GM13977 (cell line): Measurements from ENCODE around the gene RASSF3.
"Not testable (repeated sequence)": the region's sequence is repeated elsewhere in the genome, so short reads cannot be mapped to it uniquely, and the experiment has no call there.

Source experiments
- DNase-seq: peaks from one replicate; pipeline ENCODE4 v3.0.0; 2012; ENCODE audit warnings: low spot score
- CTCF ChIP-seq: IDR thresholded peaks from 2 replicates; pipeline ENCODE4 v1.5.1; 2012; ENCODE audit warnings: mild to moderate bottlenecking, control low read depth; ENCODE audit not compliant: insufficient read depth; ENCODE audit errors: extremely low read depth, missing control alignments
- in situ Hi-C: fragments of 300-500 bp; cut with MboI; formaldehyde crosslinking; loops from one replicate; pipeline ENCODE4 v1.12.0; 2022; ENCODE audit warnings: low sequenced_read_pairs, low pct_unique_long_range_greater_than_20kb, mixed read lengths, inconsistent platforms; ENCODE audit not compliant: unreplicated experiment

Gene RASSF3

GRCh38 chr12:64580681-64581080, 29.6 kb upstream of the RASSF3 start:
- no peak for TF ChIP-seq CTCF
- in situ Hi-C loops, result no loop called here
- DNase-seq, result no peak

DNA sequence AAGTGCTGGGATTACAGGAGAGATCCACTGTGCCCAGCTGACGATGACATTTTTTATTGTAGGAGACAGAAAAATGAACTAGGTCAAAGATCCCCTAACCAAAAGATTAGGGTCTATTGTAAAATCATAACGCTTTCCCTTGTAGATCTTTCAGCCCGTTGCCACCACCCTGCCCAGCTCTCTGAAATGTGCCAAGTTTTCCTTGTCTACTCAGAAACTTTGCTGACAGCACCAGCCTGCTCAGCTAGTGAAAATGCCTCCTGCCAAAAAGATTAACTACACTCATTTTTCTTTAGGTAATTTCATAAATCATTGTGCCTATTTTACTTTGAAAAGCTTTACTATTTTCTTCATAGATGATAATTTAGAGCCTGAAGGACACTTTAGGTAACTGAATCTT, 28.2 kb upstream of the RASSF3 start:
- no peak for DNase-seq
- in situ Hi-C loops, result no loop called here
- TF ChIP-seq CTCF, result no peak

GRCh38 chr12:64582862-64583261, 27.4 kb upstream of the RASSF3 start:
- in situ Hi-C loops, result no loop called here
- no peak for TF ChIP-seq CTCF
- DNase-seq, result no peak

DNA sequence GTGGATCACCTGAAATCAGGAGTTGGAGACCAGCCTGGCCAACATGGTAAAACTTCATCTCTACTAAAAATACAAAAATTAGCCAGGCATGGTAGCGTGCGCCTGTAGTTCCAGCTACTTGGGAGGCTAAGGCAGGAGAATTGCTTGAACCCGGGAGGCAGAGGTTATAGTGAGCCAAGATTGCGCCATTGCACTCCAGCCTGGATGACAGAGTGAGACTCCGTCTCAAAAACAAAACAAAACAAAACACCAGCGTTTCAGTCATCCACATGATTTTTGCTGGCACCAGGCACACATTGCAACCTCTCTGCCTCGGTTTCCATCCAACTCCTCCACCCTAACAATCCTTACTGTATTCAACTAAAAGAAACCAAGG, 26.9 kb upstream of the RASSF3 start:
- DNase-seq, in situ Hi-C loops: not testable (repeated sequence)

DNA sequence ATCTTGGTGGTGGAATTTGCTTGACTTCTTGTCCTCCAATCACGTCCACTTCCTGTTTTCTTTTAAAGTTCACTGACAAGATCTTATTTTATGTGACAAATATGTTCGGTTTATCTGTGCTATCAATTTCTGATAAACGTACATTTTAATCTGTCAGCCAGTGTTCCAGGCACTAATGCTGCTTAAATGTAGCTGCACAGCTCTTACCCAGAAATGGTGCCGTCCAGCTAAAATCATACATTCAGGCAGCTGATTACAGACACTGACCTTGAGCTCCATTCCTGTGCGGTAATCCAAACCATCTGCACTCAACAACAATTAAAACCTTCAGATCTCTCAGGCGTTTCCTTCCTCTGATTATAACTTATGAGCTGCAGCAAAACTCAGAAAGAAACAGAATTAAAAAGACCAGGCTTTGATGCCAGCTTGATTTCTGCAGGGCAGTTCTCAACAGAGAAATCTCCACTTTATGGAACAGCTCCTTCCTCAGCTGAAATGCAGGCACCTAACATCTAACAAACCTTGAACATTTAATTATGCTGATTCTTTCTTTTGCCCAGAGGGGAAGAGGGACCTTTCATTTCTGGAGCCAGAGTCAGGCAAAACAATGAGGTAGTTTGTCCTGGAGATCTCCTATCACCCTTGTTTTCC, 26.4 kb upstream of the RASSF3 start:
- in situ Hi-C loops, result no loop called here
- no peak for TF ChIP-seq CTCF
- no peak for DNase-seq

DNA sequence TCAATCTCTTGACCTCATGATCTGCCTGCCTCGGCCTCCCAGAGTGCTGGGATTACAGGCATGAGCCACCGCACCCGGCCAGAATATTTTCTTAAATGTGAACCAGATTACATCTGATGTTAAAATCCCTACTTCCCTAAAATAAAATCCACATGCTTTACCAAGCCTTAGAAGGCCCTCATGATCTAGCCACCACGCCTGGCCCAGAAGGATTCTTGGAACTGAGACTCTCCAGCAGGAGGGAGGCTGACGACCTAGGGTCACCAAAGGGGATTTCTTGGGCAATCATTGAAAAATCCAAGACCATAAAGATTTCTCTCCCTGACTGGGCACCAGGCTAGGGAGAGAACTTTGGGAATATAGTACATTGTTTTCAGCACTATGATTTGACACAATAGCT, 25.2 kb upstream of the RASSF3 start:
- no peak for DNase-seq
- TF ChIP-seq CTCF, result no peak
- in situ Hi-C loops, result no loop called here

- no peak for TF ChIP-seq CTCF
- no peak for DNase-seq
- in situ Hi-C loops, result no loop called here
Observed at GRCh38 chr12:64587447-64587846, 22.8 kb upstream of the RASSF3 start.
